HUES48 (cell line): ENCODE data around the gene MTA1.

ENCODE experiments used
- H3K27ac ChIP-seq: one replicate; pipeline ENCODE4 v1.7.0; 2013; ENCODE audit warnings: low read depth, low read length, inconsistent platforms
- H3K27me3 ChIP-seq: 2 replicates; pipeline ENCODE4 v1.6.1; 2013; ENCODE audit warnings: mild to moderate bottlenecking, low read length; ENCODE audit not compliant: control insufficient read depth, insufficient read depth
- H3K36me3 ChIP-seq: 2 replicates; pipeline ENCODE4 v1.6.1; 2013; ENCODE audit warnings: low read length; ENCODE audit not compliant: control insufficient read depth, insufficient read depth
- H3K4me1 ChIP-seq: 2 replicates; pipeline ENCODE4 v1.6.1; 2013; ENCODE audit warnings: mild to moderate bottlenecking, low read length; ENCODE audit not compliant: control insufficient read depth, insufficient read depth
- H3K4me3 ChIP-seq: 2 replicates; pipeline ENCODE4 v1.5.1; 2013; ENCODE audit warnings: mild to moderate bottlenecking, low read depth, low read length
- H3K9ac ChIP-seq: 2 replicates; pipeline ENCODE4 v1.6.1; 2013; ENCODE audit warnings: mild to moderate bottlenecking, low read depth, low read length, moderate library complexity
- H3K9me3 ChIP-seq: 2 replicates; pipeline ENCODE4 v1.6.1; 2013; ENCODE audit warnings: low read length; ENCODE audit not compliant: control insufficient read depth, insufficient read depth

The MTA1 gene

DNA sequence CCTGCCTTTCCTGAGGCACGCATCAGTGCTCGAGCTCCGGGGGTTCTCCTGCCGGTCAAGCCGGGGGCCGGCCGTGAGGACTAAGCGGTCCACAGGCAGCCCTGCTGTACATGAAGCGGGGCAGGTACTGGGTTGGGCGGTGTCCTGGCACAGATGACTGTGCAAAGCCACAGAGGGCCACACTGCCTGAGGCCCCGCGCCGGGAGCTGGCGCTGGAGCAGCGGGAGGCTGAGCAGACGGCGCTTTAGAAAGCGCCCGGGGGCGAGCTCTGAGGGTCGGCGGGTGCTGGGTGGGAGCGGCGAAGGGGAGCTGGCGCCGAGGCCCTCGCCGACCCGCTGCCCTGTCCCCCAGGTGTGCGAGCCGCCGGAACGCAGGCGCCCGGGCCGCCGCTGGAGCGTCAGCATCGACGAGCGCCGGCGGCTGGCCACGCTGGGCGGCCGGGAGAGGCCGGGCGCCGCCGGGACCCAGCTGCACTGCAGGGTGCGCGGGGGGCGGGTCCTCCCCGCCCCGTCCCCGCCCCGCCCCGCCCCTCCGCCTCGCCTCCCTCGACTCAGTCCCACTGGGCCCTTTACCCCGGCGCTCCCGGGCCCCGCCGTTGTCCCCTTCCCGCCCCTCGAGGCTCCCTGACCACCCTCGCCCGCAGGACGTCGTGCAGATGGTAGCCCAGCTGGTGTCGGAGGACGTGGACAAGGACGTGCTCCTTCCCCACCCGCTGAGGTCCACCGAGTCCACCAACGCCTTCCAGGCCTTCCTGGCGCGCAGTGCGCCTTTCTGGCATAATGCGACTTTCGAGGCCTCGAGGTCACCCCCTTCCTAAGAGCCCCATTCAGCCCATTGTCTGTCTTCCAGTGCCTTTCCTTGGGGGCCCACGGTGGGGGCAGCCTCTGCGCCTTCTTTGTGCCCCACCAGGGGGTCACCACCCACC lies 8.3 kb upstream of the MTA1 start:
- Histone ChIP-seq H3K27ac (no peak overlapping the region), H3K4me1 (peaks cover 5% of the 10 kb centered on the region; the same call in 1 of the 2 replicates), H3K9me3 (no peaks in the 10 kb centered on the region), H3K36me3 (no peaks in the 10 kb centered on the region), H3K9ac (no peak overlapping the region), H3K27me3 (peaks cover 53% of the 10 kb centered on the region), H3K4me3 (peak overlapping the region; percentile 53)

DNA sequence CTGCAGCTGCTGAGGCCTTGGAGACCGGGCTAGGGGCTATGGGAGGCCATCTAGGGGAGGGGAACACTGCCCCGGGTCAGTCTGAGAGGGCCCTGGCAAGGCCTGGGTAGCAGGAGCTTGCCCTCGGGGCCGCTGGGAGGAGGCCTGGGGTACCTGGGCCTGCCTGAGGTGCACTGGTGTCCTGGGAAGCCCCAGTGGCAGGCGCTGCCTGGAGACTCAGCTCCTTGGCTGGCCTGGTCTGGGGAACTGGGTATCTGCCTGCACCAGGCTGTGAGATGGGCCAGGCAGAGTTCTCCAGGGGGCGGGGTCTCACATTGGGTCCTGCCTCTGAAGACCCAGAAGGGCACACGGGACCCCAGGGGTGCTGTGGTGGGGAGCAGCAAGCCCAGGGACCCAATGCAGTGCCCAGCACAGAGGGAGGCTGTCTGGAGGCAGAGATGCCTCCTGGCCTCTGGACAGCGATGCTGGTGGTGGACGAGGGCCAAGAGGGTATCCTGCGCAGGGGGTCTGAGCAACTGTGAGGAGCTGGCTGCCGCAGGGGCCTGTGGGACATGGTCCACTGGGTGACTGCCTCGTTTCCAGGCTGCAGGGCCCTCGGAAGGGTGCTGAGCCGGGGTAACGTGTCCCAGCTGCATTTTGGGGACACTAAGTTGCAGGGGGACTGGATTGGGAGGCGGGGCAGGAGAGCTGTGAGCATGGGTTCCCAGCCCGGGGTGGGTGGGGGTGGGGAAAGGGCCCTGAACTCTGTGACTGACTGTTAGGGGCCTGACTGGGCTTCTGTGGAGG lies 7.4 kb upstream of the MTA1 start:
- Histone ChIP-seq H3K27ac (no peak overlapping the region), H3K9me3 (no peaks in the 10 kb centered on the region), H3K36me3 (no peaks in the 10 kb centered on the region), H3K4me3 (no peak overlapping the region), H3K27me3 (peaks cover 53% of the 10 kb centered on the region), H3K9ac (no peak overlapping the region), H3K4me1 (peaks cover 5% of the 10 kb centered on the region; the same call in 1 of the 2 replicates)

DNA sequence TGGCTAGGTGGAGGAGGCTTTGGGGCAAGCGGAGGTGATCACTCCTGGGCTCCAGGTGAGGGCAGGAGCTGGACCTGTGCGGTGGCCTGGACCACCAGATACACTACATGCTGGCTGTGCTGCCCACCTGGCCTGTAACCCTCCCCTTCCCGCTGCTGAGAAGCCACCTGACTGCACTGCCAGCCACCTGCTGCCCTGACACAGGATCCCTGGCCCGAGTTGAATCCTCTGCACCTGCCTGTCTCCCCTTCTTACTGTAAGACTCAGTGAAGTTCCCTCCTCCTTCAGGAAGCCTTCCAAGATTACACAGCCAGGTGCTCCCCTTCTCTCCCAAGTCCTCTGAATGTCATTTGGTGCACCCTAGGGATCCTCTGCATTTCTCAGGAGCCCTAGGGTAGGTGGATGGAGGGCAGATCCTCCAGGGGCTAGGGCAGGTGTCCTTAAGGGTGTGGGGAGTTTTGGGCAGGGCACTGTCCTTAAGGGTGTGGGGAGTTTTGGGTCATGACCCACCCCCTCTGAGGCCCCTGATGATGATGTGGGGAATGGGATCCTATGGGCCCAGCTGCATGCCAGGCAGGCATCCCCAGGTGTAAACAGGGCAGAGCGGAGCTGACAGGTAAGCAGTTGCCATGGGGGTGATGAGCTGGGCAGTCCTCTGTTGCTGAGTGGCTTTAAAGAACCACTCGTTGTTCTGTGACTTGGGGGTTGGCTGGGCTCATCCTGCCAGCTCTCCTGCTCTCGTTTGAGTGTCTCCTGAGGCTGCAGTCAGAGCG lies 6.7 kb upstream of the MTA1 start:
- Histone ChIP-seq H3K36me3 (no peaks in the 10 kb centered on the region), H3K4me1 (peaks cover 5% of the 10 kb centered on the region; the same call in 1 of the 2 replicates), H3K9me3 (no peaks in the 10 kb centered on the region), H3K27ac (no peak overlapping the region), H3K9ac (no peak overlapping the region), H3K4me3 (no peak overlapping the region), H3K27me3 (peaks cover 53% of the 10 kb centered on the region)

DNA sequence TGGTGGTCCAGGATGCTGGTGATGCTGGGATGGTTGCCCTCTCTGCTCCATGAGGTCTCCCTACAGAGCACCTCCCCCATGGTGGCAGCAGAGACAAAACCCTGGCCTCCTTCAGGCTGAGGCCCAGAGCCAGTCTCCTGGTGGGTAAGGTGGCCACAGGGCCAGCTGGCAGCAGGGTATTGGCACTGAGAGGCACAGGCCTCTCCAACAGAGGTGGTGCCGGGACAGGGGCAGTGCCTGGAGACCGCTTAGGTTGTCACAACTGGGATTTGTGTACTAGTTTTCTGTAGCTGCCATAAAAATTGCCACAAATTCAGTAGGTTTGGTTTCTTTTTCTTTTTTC lies 6.1 kb upstream of the MTA1 start:
- H3K9ac ChIP-seq, result no peak overlapping the region
- H3K36me3 ChIP-seq, result no peaks in the 10 kb centered on the region
- H3K9me3 ChIP-seq, result no peaks in the 10 kb centered on the region
- H3K27ac ChIP-seq, result no peak overlapping the region
- H3K4me1 ChIP-seq, result peaks cover 5% of the 10 kb centered on the region; the same call in 1 of the 2 replicates
- H3K4me3 ChIP-seq, result no peak overlapping the region
- peaks cover 53% of the 10 kb centered on the region for H3K27me3 ChIP-seq

DNA sequence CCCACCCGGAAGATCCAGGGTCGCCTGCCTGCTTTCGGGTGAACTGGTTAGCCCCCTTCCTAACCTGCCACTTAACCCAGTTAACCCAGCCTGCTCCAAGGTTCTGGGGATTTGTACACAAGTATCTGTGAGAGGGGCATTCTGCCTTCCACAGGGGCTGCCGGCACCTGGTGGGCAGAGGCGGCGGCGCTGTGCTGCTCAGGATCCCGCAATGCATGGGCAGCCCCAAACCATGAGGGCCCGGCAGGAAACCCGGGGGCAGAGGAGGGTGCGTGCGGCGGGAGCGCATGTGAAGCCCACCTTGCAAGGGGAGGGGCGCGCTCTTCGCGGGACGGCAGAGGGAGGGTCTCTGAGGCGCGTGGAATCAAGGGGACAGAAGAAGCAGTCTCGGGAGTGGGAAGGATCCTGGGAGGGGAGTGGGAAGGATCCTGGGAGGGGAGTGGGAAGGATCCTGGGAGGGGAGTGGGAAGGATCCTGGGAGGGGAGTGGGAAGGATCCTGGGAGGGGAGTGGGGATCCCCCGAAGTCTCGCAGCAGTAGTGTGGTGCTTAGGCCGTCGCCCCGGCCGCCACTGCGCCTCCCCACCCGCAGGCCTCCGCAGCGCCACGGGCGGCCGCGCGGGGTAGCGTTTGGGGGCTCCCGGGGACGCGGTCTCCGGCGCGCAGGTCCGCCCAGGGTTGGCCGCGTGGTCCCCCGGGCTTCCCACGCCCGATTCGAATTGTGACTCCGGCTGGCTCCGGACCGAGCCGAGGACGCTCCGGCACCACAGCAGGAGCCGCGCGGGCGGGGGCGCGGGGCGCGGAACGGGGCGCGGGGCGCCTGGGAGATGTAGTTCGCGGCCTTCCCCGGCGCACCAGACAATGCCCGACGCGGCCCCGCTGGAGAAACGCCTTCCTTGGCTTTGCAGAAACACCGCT lies 4.9 kb upstream of the MTA1 start:
- Histone ChIP-seq H3K27me3 (peaks cover 46% of the 10 kb centered on the region), H3K4me3 (peak overlapping the region; percentile 68), H3K9me3 (no peaks in the 10 kb centered on the region), H3K9ac (peak overlapping the region; percentile 44; the same call in 1 of the 2 replicates), H3K27ac (no peak overlapping the region), H3K36me3 (no peaks in the 10 kb centered on the region), H3K4me1 (peaks cover 14% of the 10 kb centered on the region)

DNA sequence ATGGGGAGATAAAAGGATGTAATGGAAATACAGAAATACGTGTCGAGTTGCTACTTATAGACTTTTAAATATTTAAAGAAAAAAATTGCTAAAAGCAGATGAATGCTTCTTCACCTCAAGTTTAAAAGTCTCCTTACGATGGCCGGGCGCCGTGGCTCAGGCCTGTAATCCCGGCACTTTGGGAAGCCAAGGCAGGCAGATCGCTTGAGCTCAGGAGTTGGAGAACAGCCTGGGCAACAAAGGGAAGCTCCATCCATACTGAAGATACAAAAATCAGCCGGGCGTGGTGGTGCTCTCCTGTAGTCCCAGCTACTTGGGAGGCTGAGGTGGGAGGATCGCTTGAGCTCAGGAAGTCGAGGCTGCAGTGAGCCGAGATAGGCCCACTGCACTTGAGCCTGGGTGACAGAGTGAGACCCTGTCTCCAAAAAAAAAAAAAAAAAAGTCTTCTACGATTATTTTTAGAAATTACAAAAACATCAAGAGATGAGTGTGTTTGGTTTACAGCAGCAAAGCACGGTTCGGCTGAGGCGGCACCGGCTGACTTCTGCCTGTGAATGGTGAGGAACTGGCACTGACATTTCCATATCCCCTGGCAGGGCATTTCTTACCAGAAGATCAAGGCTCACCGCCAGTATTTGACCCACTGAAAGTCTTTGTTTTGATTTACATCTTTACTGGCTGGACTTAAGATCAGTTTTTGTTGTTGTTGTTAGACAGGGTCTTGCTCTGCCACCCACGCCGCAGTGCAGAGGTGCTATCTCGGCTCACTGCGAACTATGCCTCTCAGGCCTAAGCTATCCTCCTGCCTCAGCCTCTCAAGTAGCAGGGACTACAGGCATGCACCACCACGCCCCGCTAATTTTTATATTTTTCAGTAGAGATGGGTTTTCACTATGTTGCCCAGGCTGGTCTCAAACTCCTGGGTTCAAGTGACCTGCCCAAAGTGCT lies 3.9 kb upstream of the MTA1 start:
- H3K27me3 ChIP-seq, result peaks cover 36% of the 10 kb centered on the region
- peak overlapping the region; percentile 68 for H3K4me3 ChIP-seq
- H3K4me1 ChIP-seq, result peaks cover 12% of the 10 kb centered on the region
- no peak overlapping the region for H3K9ac ChIP-seq
- H3K27ac ChIP-seq, result no peak overlapping the region
- no peaks in the 10 kb centered on the region for H3K9me3 ChIP-seq
- no peaks in the 10 kb centered on the region for H3K36me3 ChIP-seq

DNA sequence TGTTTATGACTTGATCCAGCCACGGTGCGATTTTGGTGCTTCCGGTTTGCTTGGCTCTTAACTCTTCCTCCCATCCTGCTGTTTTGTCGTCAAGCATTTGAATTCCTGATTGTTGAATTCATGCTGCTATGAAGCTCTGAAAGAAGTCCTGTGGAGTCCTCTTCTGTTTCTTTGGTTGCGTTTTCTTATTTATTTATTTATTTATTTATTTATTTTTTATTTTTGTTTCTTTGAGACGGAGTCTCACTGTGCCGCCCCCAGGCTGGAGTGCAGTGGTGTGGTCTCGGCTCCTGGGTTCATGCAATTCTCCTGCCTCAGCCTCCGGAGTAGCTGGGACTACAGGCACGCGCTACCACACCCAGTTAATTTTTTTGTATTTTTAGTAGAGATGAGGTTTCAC lies 3.0 kb upstream of the MTA1 start:
- no peak overlapping the region for H3K9ac ChIP-seq
- H3K27me3 ChIP-seq, result peaks cover 28% of the 10 kb centered on the region
- peaks cover 14% of the 10 kb centered on the region for H3K4me1 ChIP-seq
- H3K27ac ChIP-seq, result no peak overlapping the region
- H3K4me3 ChIP-seq, result no peak overlapping the region
- H3K9me3 ChIP-seq, result no peaks in the 10 kb centered on the region
- H3K36me3 ChIP-seq, result no peaks in the 10 kb centered on the region

DNA sequence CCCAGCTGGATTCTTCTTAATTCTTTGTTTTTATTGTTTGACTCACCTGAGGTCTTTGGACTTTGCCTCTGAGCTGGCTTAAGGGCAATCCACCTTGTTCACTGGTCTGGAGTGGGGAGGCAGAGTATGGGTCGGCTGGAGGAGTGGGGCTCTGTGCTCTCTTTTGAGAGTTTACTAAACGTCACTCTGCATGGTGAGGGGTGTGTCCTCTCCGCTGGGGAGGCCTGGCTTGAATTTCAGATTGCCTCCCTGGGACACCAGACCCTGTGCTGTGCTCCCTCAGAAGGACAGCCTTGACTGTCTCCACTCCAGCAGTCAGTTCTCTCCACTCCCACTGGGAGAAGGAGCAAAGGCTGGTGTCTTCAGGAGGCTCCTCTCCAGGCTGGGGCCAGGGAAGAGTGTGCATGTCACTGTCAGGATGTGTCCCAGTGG lies 1.9 kb upstream of the MTA1 start:
- no peaks in the 10 kb centered on the region for H3K9me3 ChIP-seq
- no peak overlapping the region for H3K9ac ChIP-seq
- no peak overlapping the region for H3K27ac ChIP-seq
- H3K36me3 ChIP-seq, result peaks cover 9% of the 10 kb centered on the region; the same call in 1 of the 2 replicates
- H3K4me1 ChIP-seq, result peaks cover 14% of the 10 kb centered on the region
- peaks cover 20% of the 10 kb centered on the region for H3K27me3 ChIP-seq
- H3K4me3 ChIP-seq, result no peak overlapping the region
